ENCODE measurements around the gene KANTR.
"Not testable (repeated sequence)": the region's sequence is repeated elsewhere in the genome, so short reads cannot be mapped to it uniquely, and the experiment has no call there.

KANTR gene

DNA sequence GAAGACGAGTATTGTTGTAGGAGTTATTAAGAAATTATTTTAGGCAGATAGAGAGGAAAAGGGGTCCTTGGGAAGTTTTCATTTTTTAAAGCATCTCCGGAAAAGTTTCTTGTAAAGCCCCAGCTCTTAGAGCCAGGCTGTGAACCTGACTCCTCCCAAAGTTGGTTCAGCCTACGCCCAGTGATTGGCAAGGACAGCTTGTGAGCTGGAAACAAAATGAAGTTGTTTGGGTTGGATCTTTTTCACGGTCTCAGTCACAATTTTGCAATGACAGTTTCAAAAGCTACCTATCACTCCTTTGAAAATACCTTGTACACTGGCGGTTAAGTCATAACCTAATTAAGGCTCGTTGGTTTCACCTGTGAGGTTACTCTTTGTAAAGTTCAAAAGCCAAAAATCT, 70.6 kb downstream of the KANTR start:
- H3K9me3 ChIP-seq (ENCODE audit: control insufficient read depth, low read length); H3K36me3 ChIP-seq (ENCODE audit: control insufficient read depth, insufficient read depth, low read length); H3K4me1 ChIP-seq (ENCODE audit: control insufficient read depth, insufficient read depth, low read length, poor library complexity, severe bottlenecking); H3K27me3 ChIP-seq (replicated peaks; ENCODE audit: control insufficient read depth, insufficient read depth, low read length, poor library complexity, severe bottlenecking); H3K27ac ChIP-seq (ENCODE audit: insufficient read depth, low read length, poor library complexity, severe bottlenecking); DNase-seq; H3K4me3 ChIP-seq (ENCODE audit: insufficient read depth, low read depth, low read length, poor library complexity, severe bottlenecking): not testable (repeated sequence)

DNA sequence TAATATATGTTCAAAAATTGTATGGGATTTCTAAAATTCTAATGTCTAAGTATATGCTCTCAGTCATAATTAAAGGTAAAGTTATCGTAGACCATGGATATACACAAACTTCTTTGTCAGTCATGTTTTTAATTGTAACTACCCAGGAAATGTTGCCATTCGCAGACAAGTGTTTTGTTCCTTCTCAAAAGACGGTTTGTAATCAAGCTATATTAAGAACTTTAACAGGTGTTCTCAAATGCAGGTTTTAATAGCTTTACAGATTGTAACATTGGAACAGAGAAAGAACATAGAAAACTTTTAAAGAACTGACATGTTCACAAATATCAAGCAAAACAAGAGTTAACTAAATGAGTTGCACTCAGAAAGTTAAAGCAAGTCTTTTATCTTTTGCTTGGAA, 72.2 kb downstream of the KANTR start:
- DNase-seq: no peak

DNA sequence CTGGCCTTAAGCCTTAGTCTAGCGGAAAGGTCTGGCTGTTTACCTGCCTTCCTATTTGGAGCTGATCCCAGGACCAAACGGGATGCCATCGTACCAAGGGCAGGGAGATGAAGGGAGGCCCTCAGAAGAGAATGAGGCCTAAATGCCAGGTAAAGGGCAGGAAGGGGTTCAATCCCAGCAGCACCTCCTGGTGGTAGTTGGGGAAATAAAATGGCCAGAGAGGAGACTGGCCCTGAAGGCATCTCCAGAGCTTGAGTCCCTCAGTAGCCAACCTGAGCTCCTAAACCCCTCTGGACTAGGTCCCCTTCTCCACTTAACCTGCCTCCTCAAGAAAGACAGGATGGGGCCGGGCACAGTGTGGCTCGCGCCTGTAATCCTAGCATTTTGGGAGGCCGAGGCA, 77.4 kb downstream of the KANTR start:
- DNase-seq: no peak
- Histone ChIP-seq H3K36me3 (ENCODE audit: control insufficient read depth, insufficient read depth, low read length) (no peaks in the 10 kb centered on the region), H3K4me1 (ENCODE audit: control insufficient read depth, insufficient read depth, low read length, poor library complexity, severe bottlenecking) (no peaks in the 10 kb centered on the region), H3K4me3 (ENCODE audit: insufficient read depth, low read depth, low read length, poor library complexity, severe bottlenecking) (no peak overlapping the region), H3K9me3 (ENCODE audit: control insufficient read depth, low read length) (no peaks in the 10 kb centered on the region), H3K27ac (ENCODE audit: insufficient read depth, low read length, poor library complexity, severe bottlenecking) (no peak overlapping the region), H3K27me3 (replicated peaks; ENCODE audit: control insufficient read depth, insufficient read depth, low read length, poor library complexity, severe bottlenecking) (no peaks in the 10 kb centered on the region)

More for the DNA sequence above, 72.2 kb downstream of the KANTR start:
- H3K27ac ChIP-seq (ENCODE audit: insufficient read depth, low read length, poor library complexity, severe bottlenecking): no peak overlapping the region
- H3K4me1 ChIP-seq (ENCODE audit: control insufficient read depth, insufficient read depth, low read length, poor library complexity, severe bottlenecking): no peaks in the 10 kb centered on the region
- no peaks in the 10 kb centered on the region for H3K36me3 ChIP-seq (ENCODE audit: control insufficient read depth, insufficient read depth, low read length)
- no peak overlapping the region for H3K4me3 ChIP-seq (ENCODE audit: insufficient read depth, low read depth, low read length, poor library complexity, severe bottlenecking)
- no peaks in the 10 kb centered on the region for H3K27me3 ChIP-seq (replicated peaks; ENCODE audit: control insufficient read depth, insufficient read depth, low read length, poor library complexity, severe bottlenecking)
- no peaks in the 10 kb centered on the region for H3K9me3 ChIP-seq (ENCODE audit: control insufficient read depth, low read length)
